CD14-positive monocyte (primary cell): ENCODE data around the gene AKR7A3. TPM values are rescaled to one million over a fixed set of nuclear protein-coding genes. Genes with fewer than 3 reads are reported as not detected.
"Not testable (repeated sequence)": the region's sequence is repeated elsewhere in the genome, so short reads cannot be mapped to it uniquely, and the experiment has no call there.

Source experiments
- DNase-seq, 3 donors: peaks; one replicate each; pipeline ENCODE4 v3.0.0-alpha.2; 2011 to 2022
- H2AFZ ChIP-seq: 2 replicates; pipeline ENCODE4 v1.6.0; 2012; ENCODE audit warnings: mild to moderate bottlenecking, low read depth, low read length, inconsistent platforms; ENCODE audit not compliant: insufficient read depth, poor library complexity, severe bottlenecking
- H3K27ac ChIP-seq, 2 donors: 1 replicate in 1 of 2; 2 replicates in 1 of 2; pipeline ENCODE4 v1.5.1; 2012 to 2013; ENCODE audit warnings: low read length in 2 of 2, control low read depth in 1 of 2, inconsistent platforms in 1 of 2, low read depth in 1 of 2, mild to moderate bottlenecking in 1 of 2
- H3K27me3 ChIP-seq, 2 donors: one replicate each; pipeline versions ENCODE4 v1.6.0 to v1.6.1; 2011 to 2013; ENCODE audit warnings: low read length in 2 of 2; ENCODE audit not compliant: control insufficient read depth in 2 of 2, insufficient read depth in 2 of 2
- H3K36me3 ChIP-seq, 2 donors: replicated peaks in 1 of 2; 1 replicate in 1 of 2; 2 replicates in 1 of 2; pipeline versions ENCODE4 v1.5.1 to v1.6.1; 2012 to 2013; ENCODE audit warnings: low read length in 2 of 2, control low read depth in 1 of 2, inconsistent platforms in 1 of 2, mild to moderate bottlenecking in 1 of 2; ENCODE audit not compliant: insufficient read depth in 2 of 2, control insufficient read depth in 1 of 2
- H3K4me1 ChIP-seq, 2 donors: 1 replicate in 1 of 2; 2 replicates in 1 of 2; pipeline versions ENCODE4 v1.5.1 to v1.6.1; 2012 to 2013; ENCODE audit warnings: low read length in 2 of 2, control low read depth in 1 of 2, inconsistent platforms in 1 of 2, mild to moderate bottlenecking in 1 of 2, moderate library complexity in 1 of 2; ENCODE audit not compliant: insufficient read depth in 2 of 2, control insufficient read depth in 1 of 2
- H3K4me2 ChIP-seq: replicated peaks from 2 replicates; pipeline ENCODE3; 2012; ENCODE audit warnings: low read length, moderate library complexity, mild to moderate bottlenecking; ENCODE audit not compliant: poor library complexity, severe bottlenecking; ENCODE audit errors: extremely low read depth
- H3K4me3 ChIP-seq, 3 experiments: fragments of 200-600 bp in 1 of 3; sonication (generic) in 1 of 3; replicated peaks in 1 of 3; 1 replicate in 2 of 3; 2 replicates in 1 of 3; pipeline ENCODE4 v1.5.1; 2011 to 2013; ENCODE audit warnings: low read length in 3 of 3, mild to moderate bottlenecking in 3 of 3, control low read depth in 2 of 3, low read depth in 2 of 3, inconsistent platforms in 1 of 3, moderate library complexity in 1 of 3
- H3K79me2 ChIP-seq: 2 replicates; pipeline ENCODE4 v1.6.0; 2012; ENCODE audit warnings: mild to moderate bottlenecking, control low read depth, inconsistent platforms, low read length, moderate library complexity; ENCODE audit not compliant: insufficient read depth
- H3K9ac ChIP-seq: 2 replicates; pipeline ENCODE4 v1.6.0; 2017; ENCODE audit warnings: low read length, mild to moderate bottlenecking; ENCODE audit not compliant: insufficient read depth, poor library complexity, severe bottlenecking
- H3K9me3 ChIP-seq, 2 donors: replicated peaks in 1 of 2; 1 replicate in 1 of 2; 2 replicates in 1 of 2; pipeline versions ENCODE4 v1.5.1 to v1.6.1; 2012 to 2013; ENCODE audit warnings: low read length in 2 of 2, control low read depth in 1 of 2; ENCODE audit not compliant: control insufficient read depth in 1 of 2, insufficient read depth in 1 of 2
- H4K20me1 ChIP-seq: 2 replicates; pipeline ENCODE4 v1.6.0; 2012; ENCODE audit warnings: mild to moderate bottlenecking, low read length, control low read depth, moderate library complexity; ENCODE audit not compliant: insufficient read depth
- H3K27ac Mint-ChIP-seq, 7 donors: one replicate each; pipeline ENCODE4 v1.8.0; 2020; ENCODE audit warnings: mild to moderate bottlenecking in 7 of 7, mixed read lengths in 7 of 7, moderate library complexity in 6 of 7, inconsistent platforms in 2 of 7
- H3K27me3 Mint-ChIP-seq, 3 donors: one replicate each; pipeline ENCODE4 v1.8.0; 2021 to 2022; ENCODE audit warnings: low read depth in 3 of 3, mild to moderate bottlenecking in 3 of 3, mixed read lengths in 3 of 3, moderate library complexity in 3 of 3, inconsistent platforms in 1 of 3
- H3K36me3 Mint-ChIP-seq, 2 donors: one replicate each; pipeline ENCODE4 v1.8.0; 2020; ENCODE audit warnings: mixed read lengths in 2 of 2, inconsistent platforms in 1 of 2, mild to moderate bottlenecking in 1 of 2
- H3K4me1 Mint-ChIP-seq: one replicate; pipeline ENCODE4 v1.8.0; 2020; ENCODE audit warnings: mild to moderate bottlenecking, mixed read lengths
- H3K4me3 Mint-ChIP-seq, 2 donors: one replicate each; pipeline ENCODE4 v1.8.0; 2020; ENCODE audit warnings: mild to moderate bottlenecking in 2 of 2, mixed read lengths in 2 of 2, moderate library complexity in 1 of 2
- H3K9me3 Mint-ChIP-seq, 7 donors: one replicate each; pipeline ENCODE4 v1.8.0; 2020 to 2022; ENCODE audit warnings: mixed read lengths in 7 of 7, mild to moderate bottlenecking in 6 of 7, moderate library complexity in 6 of 7, inconsistent platforms in 2 of 7
- CTCF ChIP-seq: fragments of 200-600 bp; IDR thresholded peaks from one replicate; pipeline ENCODE4 v1.8.0; 2022; ENCODE audit warnings: antibody characterized with exemption, mild to moderate bottlenecking
- WGBS: methylation state at CpG from one replicate; pipeline ENCODE4 v1.1.5; 2013; ENCODE audit warnings: missing lambda C conversion rate; ENCODE audit not compliant: insufficient coverage; 5-methylcytosine and 5-hydroxymethylcytosine counted together
- intact Hi-C, 2 donors: fragments of 100-400 bp; cut with micrococcal nuclease; formaldehyde crosslinking; loops; one replicate each; pipeline versions ENCODE4 v1.15.0 to v1.15.1; 2023
- polyA plus RNA-seq, 3 donors: library from polyadenylated mRNA; depleted of rRNA in 1 of 3; unstranded in 2 of 3; stranded (reverse) in 1 of 3; fragments of 300-500 nt in 2 of 3; fragments of >200 nt in 1 of 3; fragmentation: Illumina TruSeq in 2 of 3; gene quantifications; 1 replicate in 2 of 3; 2 replicates in 1 of 3; pipeline ENCODE4 v1.2.3, GENCODE V29; 2012 to 2021

Gene AKR7A3
- polyA plus RNA-seq, 3 donors = 0.15 to 0.56 TPM; not detected in 1

- Histone ChIP-seq H4K20me1 (no peaks in the 10 kb centered on the region), H3K4me1 (no peaks in the 10 kb centered on the region), H3K9me3 (peaks cover 6 to 16% of the 10 kb centered on the region in 2 donors), H3K36me3 (no peaks in the 10 kb centered on the region), H3K79me2 (no peaks in the 10 kb centered on the region), H3K4me2 (no peak overlapping the region), H3K9ac (no peak overlapping the region), H3K4me3 (no peak overlapping the region), H3K27me3 (peaks cover 7 to 21% of the 10 kb centered on the region in 2 donors), H3K27ac (no peak overlapping the region), H2AFZ (no peak overlapping the region)
- H3K27ac Mint-ChIP-seq = no peak overlapping the region
- intact Hi-C loops = no loop called here
- H3K9me3 Mint-ChIP-seq = peaks cover 9 to 34% (median 20%) of the 10 kb centered on the region in 7 donors
- H3K4me1 Mint-ChIP-seq = peaks cover 2% of the 10 kb centered on the region
- WGBS = 90% methylated on average over 19 of the region's 22 CpGs
- peaks cover 3 to 6% of the 10 kb centered on the region in 2 donors for H3K36me3 Mint-ChIP-seq
- H3K4me3 Mint-ChIP-seq = peak overlapping the region; percentile 4 to 79
- DNase-seq = no peak
- H3K27me3 Mint-ChIP-seq = peaks cover 27 to 36% (median 31%) of the 10 kb centered on the region in 3 donors
- no peak for TF ChIP-seq CTCF
Measured at GRCh38 chr1:19273106-19273843, 15.3 kb downstream of the AKR7A3 start.

- Histone ChIP-seq H3K27ac (no peak overlapping the region), H3K4me2 (no peak overlapping the region), H2AFZ (no peak overlapping the region), H3K4me1 (no peaks in the 10 kb centered on the region), H4K20me1 (no peaks in the 10 kb centered on the region), H3K4me3 (no peak overlapping the region), H3K9ac (no peak overlapping the region), H3K36me3 (no peaks in the 10 kb centered on the region), H3K79me2 (no peaks in the 10 kb centered on the region), H3K27me3 (peaks cover 7 to 21% of the 10 kb centered on the region in 2 donors), H3K9me3 (peaks cover 6 to 16% of the 10 kb centered on the region in 2 donors)
- Mint-ChIP-seq H3K36me3 (peaks cover 3 to 6% of the 10 kb centered on the region in 2 donors), H3K4me1 (peaks cover 2% of the 10 kb centered on the region), H3K9me3 (peaks cover 9 to 32% (median 20%) of the 10 kb centered on the region in 7 donors), H3K4me3 (no peak overlapping the region), H3K27ac (no peak overlapping the region), H3K27me3 (peaks cover 26 to 36% (median 31%) of the 10 kb centered on the region in 3 donors)
- intact Hi-C loops = no loop called here
- TF ChIP-seq CTCF = no peak
- DNase-seq = no peak
Measured at GRCh38 chr1:19272064-19272463, 16.5 kb downstream of the AKR7A3 start.

- H3K36me3 Mint-ChIP-seq, H4K20me1 ChIP-seq, H3K27ac Mint-ChIP-seq, H3K27ac ChIP-seq, DNase-seq, H3K4me3 ChIP-seq, H3K9ac ChIP-seq, H3K36me3 ChIP-seq, intact Hi-C loops, H3K79me2 ChIP-seq, H3K4me1 Mint-ChIP-seq, H2AFZ ChIP-seq, H3K4me3 Mint-ChIP-seq, H3K4me2 ChIP-seq, H3K4me1 ChIP-seq: not testable (repeated sequence)
- peaks cover 23 to 31% (median 27%) of the 10 kb centered on the region in 3 donors for H3K27me3 Mint-ChIP-seq
- 83% methylated on average over 6 of the region's 6 CpGs for WGBS
- H3K27me3 ChIP-seq = peaks cover 7 to 21% of the 10 kb centered on the region in 2 donors
- H3K9me3 ChIP-seq = peaks cover 6 to 12% of the 10 kb centered on the region in 2 donors
- H3K9me3 Mint-ChIP-seq = peaks cover 5 to 16% (median 15%) of the 10 kb centered on the region in 7 donors
Measured at GRCh38 chr1:19270343-19270730, 18.2 kb downstream of the AKR7A3 start.
